Endothelial cell of umbilical vein (primary cell): ENCODE results near the gene SHC1. TPM values are rescaled to one million over a fixed set of nuclear protein-coding genes. Genes with fewer than 3 reads are reported as not detected.
A peak's percentile ranks its signal among the peaks of the same experiment; 100 is the strongest.

ENCODE experiments used
- BruUV-seq: library from RNA; stranded (reverse); fragments of 400-500 nt; replicated peaks from 2 replicates; lab custom pipeline; 2021; lab: Mats Ljungman, UMichigan
- CTCF ChIA-PET: fragments of 300-600, 350-600 bp; sonication (Branson Sonifier 250); formaldehyde crosslinking; loops from one replicate; lab custom pipeline; 2021; ENCODE audit warnings: antibody characterized with exemption, inconsistent platforms; lab: Charles Lee
- POLR2A ChIA-PET: fragments of 300-600, 350-600 bp; sonication (Branson Sonifier 250); formaldehyde crosslinking; loops from one replicate; lab custom pipeline; 2021; ENCODE audit warnings: antibody characterized with exemption, inconsistent platforms; lab: Charles Lee
- DNase-seq: peaks from one replicate; pipeline ENCODE4 v3.0.0-alpha.2; 2011; ENCODE audit warnings: low read depth, low spot score
- FAIRE-seq: peaks from 2 replicates; lab custom pipeline; 2011; peaks lifted over from hg19 to GRCh38; lab: Jason Lieb, UNC
- H2AFZ ChIP-seq: 2 replicates; pipeline ENCODE4 v1.6.0; 2012; ENCODE audit warnings: low read depth, low read length, control low read depth, inconsistent platforms
- H3K27ac ChIP-seq: 2 replicates; pipeline ENCODE4 v1.5.1; 2011; ENCODE audit warnings: low read depth, mild to moderate bottlenecking, control low read depth, low read length, moderate library complexity; ENCODE audit not compliant: insufficient read depth
- H3K27me3 ChIP-seq, 2 experiments: 2 replicates each; pipeline versions ENCODE4 v1.6.0 to v1.6.1; 2011; ENCODE audit warnings: low read length in 2 of 2, mixed read lengths in 1 of 2; ENCODE audit not compliant: control insufficient read depth in 2 of 2, insufficient read depth in 2 of 2
- H3K36me3 ChIP-seq, 2 experiments: 2 replicates in 1 of 2; 3 replicates in 1 of 2; pipeline ENCODE4 v1.5.1; 2011; ENCODE audit warnings: low read length in 2 of 2, mild to moderate bottlenecking in 1 of 2, moderate library complexity in 1 of 2; ENCODE audit not compliant: control insufficient read depth in 2 of 2, insufficient read depth in 2 of 2; ENCODE audit errors: extremely low read depth in 1 of 2
- H3K4me1 ChIP-seq: 3 replicates; pipeline ENCODE4 v1.5.1; 2011; ENCODE audit warnings: mild to moderate bottlenecking, low read length; ENCODE audit not compliant: control insufficient read depth, insufficient read depth; ENCODE audit errors: extremely low read depth
- H3K4me2 ChIP-seq: 2 replicates; pipeline ENCODE4 v1.6.1; 2011; ENCODE audit warnings: low read length, control low read depth, mixed read lengths; ENCODE audit not compliant: insufficient read depth
- H3K4me3 ChIP-seq, 3 experiments: fragments of 200-600 bp in 1 of 3; sonication (generic), shearing (Covaris generic) in 1 of 3; replicated peaks in 1 of 3; 2 replicates each; pipeline ENCODE4 v1.5.1; 2011 to 2016; ENCODE audit warnings: control low read depth in 3 of 3, low read length in 3 of 3, mild to moderate bottlenecking in 2 of 3, inconsistent platforms in 1 of 3, low read depth in 1 of 3, moderate library complexity in 1 of 3; ENCODE audit not compliant: insufficient read depth in 1 of 3
- H3K79me2 ChIP-seq: 2 replicates; pipeline ENCODE4 v1.6.0; 2012; ENCODE audit warnings: low read length, inconsistent platforms; ENCODE audit not compliant: control insufficient read depth, insufficient read depth
- H3K9ac ChIP-seq: replicated peaks from 2 replicates; pipeline ENCODE3; 2011; ENCODE audit warnings: low read length, control low read depth; ENCODE audit not compliant: insufficient read depth; ENCODE audit errors: extremely low read depth
- H3K9me1 ChIP-seq: replicated peaks from 3 replicates; pipeline ENCODE4 v1.6.0; 2011; ENCODE audit warnings: mild to moderate bottlenecking, low read length; ENCODE audit not compliant: control insufficient read depth, insufficient read depth; ENCODE audit errors: extremely low read depth
- H3K9me3 ChIP-seq: replicated peaks from 2 replicates; pipeline ENCODE4 v1.5.1; 2012; ENCODE audit warnings: low read length, inconsistent platforms; ENCODE audit not compliant: control insufficient read depth, insufficient read depth
- H4K20me1 ChIP-seq: replicated peaks from 2 replicates; pipeline ENCODE3; 2011; ENCODE audit warnings: mild to moderate bottlenecking, low read length; ENCODE audit not compliant: control insufficient read depth, insufficient read depth; ENCODE audit errors: extremely low read depth
- MYC ChIP-seq: IDR thresholded peaks from one replicate; pipeline ENCODE4 v1.6.1; 2011; ENCODE audit warnings: mild to moderate bottlenecking, low read depth, low read length
- POLR2A ChIP-seq: IDR thresholded peaks from 2 replicates; pipeline ENCODE4 v1.6.1; 2012; ENCODE audit warnings: low read depth, mild to moderate bottlenecking, control low read depth, low read length
- POLR2AphosphoS5 ChIP-seq: IDR thresholded peaks from 2 replicates; pipeline ENCODE4 v1.6.1; 2012; ENCODE audit warnings: low read depth, mild to moderate bottlenecking, control low read depth, low read length, moderate library complexity; ENCODE audit not compliant: insufficient read depth
- dilution Hi-C: fragments of 300-500 bp; cut with MboI; formaldehyde crosslinking; loops from one replicate; pipeline ENCODE4 v1.15.0; 2019; ENCODE audit warnings: low sequenced_read_pairs; ENCODE audit not compliant: extremely low pct_ligation_motif_present
- intact Hi-C: fragments of 100-400 bp; cut with micrococcal nuclease; formaldehyde crosslinking; loops from one replicate; pipeline ENCODE4 v1.10.0; 2022
- polyA plus RNA-seq, 4 experiments: library from polyadenylated mRNA; depleted of rRNA in 3 of 4; stranded (reverse) in 3 of 4; unstranded in 1 of 4; fragments of >200 nt; gene quantifications; 2 replicates each; pipeline versions ENCODE4 v1.2.1 to v1.2.3, GENCODE V29; 2011 to 2012; ENCODE audit warnings: missing spikeins in 1 of 4
- total RNA-seq: library from RNA; stranded (reverse); gene quantifications from 2 replicates; pipeline ENCODE4 v1.2.3, GENCODE V29; 2021
- TF ChIP-seq, protein P1 (sequence below), 2 donors: IDR thresholded peaks; 1 replicate in 1 of 2; 2 replicates in 1 of 2; pipeline ENCODE4 v1.5.1; 2011; ENCODE audit warnings: low read length in 2 of 2, mild to moderate bottlenecking in 2 of 2, moderate library complexity in 2 of 2, control low read depth in 1 of 2, inconsistent platforms in 1 of 2, low read depth in 1 of 2; ENCODE audit not compliant: insufficient read depth in 1 of 2; ENCODE audit errors: extremely low read depth in 1 of 2

The SHC1 gene
- total and polyA plus RNA-seq, 2 donors (not counting 3 experiments of a cell fraction or from before 2014, with no cell fraction given) = 316 to 324 TPM

DNA sequence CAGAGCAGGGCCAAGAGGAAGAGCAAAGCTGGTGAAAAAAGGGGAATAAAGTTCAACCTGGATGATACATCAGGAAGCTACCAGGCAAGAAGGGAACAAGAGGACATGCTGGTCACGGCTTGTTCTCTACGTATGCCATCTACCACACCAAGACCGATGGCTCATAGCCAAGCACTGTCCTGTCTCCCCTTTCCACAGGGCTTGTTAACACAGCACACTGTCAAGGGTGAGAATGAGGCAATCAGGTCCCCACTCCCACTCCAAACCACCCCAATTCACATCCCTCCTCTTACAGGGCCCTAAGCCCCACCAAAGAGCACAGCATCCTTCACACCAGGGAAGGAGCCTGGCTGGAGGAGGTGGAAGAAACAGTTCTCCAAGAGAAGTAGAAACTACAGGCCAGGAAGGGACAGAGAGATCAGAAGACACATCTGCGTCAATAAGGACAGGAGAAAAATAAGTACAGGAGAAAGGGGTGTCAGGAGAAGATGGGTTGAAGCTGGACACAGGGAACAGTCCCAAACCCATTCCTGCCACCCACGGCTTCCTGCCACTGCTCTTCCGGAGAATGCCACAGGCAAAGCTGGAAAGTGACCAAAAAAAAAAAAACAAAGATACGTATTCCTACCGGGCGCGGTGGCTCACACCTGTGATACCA, 923 bp upstream of the SHC1 start:
- H3K4me3 ChIP-seq = peak overlapping the region in 1 of 3 experiments; percentile 33
- POLR2A ChIA-PET = interaction anchor here (1.0 to 2.7 kb wide), 5 partner anchors 11 to 46 kb away, joined by 3 to 24 read pairs (median 4); partner anchors contain the start of genes PBXIP1 and PYGO2
- H3K27ac ChIP-seq = peak overlapping the region; percentile 99
- H3K27me3 ChIP-seq = no peaks in the 10 kb centered on the region
- H3K4me2 ChIP-seq = peak overlapping the region; percentile 80
- H3K9me3 ChIP-seq = no peaks in the 10 kb centered on the region
- FAIRE-seq (no peak), DNase-seq (no peak)
- peaks cover 57% of the 10 kb centered on the region for H3K79me2 ChIP-seq
- intact Hi-C loops = loop anchor here (5.0 to 10.0 kb wide), 2 partner anchors 156 to 487 kb away; partner anchors contain the start of gene EFNA1
- no peaks in the 10 kb centered on the region for H4K20me1 ChIP-seq
- H3K4me1 ChIP-seq = peaks cover 60% of the 10 kb centered on the region
- dilution Hi-C loops = no loop called here
- H2AFZ ChIP-seq = no peak overlapping the region
- CTCF ChIA-PET = interaction anchor here (0.8 to 8.5 kb wide), 15 partner anchors 10 to 120 kb away, joined by 3 to 81 read pairs (median 5); partner anchors contain the start of genes ADAM15, LENEP, PBXIP1 and PMVK
- BruUV-seq = no TSS peak
- TF ChIP-seq POLR2AphosphoS5 (no peak), POLR2A (peak; percentile 65)
- no peaks in the 10 kb centered on the region for H3K9me1 ChIP-seq
- H3K9ac ChIP-seq = peak overlapping the region; percentile 92
- H3K36me3 ChIP-seq = peaks cover 2 to 7% of the 10 kb centered on the region in 2 experiments

DNA sequence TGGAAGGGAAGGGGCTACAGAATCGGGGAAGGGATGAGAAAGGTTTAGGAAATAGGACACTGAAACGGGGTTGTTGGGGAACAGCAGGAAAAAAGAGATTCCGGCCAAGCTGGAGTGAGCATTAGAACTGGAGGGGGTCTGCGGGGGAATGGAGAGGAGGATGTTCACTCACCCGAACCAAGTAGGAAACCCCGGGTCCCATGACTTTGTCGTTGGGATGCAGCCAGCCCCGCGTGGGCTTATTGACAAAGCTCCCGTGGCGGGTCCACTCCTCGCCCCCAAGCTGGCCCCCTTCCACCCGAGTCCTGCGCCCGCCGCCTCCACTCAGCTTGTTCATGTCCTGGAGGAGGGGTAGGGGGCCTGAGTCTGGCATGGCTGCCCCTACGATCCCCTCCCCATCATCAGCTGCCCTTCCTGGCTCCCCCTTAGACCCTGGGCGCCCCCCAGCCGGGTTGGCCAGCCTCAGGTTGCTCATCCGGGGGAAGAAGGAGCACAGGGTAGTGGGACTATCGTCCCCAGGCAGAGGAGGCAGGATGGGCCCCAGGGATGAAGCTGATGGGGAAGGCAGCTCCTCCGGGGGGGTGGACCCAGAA, 591 bp downstream of the SHC1 start:
- CTCF ChIA-PET = interaction anchor here (1.0 to 8.5 kb wide), 9 partner anchors 9 to 115 kb away, joined by 3 to 81 read pairs (median 17); partner anchors contain the start of genes ADAM15, LENEP, PBXIP1 and PYGO2
- H3K9ac ChIP-seq = peak overlapping the region; percentile 57
- H3K9me1 ChIP-seq = no peaks in the 10 kb centered on the region
- peak; percentile 49 for TF ChIP-seq POLR2AphosphoS5
- TF ChIP-seq POLR2A = peak; percentile 63
- no peak for TF ChIP-seq MYC
- TF ChIP-seq, protein P1, sequence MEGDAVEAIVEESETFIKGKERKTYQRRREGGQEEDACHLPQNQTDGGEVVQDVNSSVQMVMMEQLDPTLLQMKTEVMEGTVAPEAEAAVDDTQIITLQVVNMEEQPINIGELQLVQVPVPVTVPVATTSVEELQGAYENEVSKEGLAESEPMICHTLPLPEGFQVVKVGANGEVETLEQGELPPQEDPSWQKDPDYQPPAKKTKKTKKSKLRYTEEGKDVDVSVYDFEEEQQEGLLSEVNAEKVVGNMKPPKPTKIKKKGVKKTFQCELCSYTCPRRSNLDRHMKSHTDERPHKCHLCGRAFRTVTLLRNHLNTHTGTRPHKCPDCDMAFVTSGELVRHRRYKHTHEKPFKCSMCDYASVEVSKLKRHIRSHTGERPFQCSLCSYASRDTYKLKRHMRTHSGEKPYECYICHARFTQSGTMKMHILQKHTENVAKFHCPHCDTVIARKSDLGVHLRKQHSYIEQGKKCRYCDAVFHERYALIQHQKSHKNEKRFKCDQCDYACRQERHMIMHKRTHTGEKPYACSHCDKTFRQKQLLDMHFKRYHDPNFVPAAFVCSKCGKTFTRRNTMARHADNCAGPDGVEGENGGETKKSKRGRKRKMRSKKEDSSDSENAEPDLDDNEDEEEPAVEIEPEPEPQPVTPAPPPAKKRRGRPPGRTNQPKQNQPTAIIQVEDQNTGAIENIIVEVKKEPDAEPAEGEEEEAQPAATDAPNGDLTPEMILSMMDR (IDR thresholded peaks at IDR 0.05; ENCODE audit: extremely low read depth in 1 of 2, insufficient read depth in 1 of 2, low read depth in 1 of 2, low read length in 2 of 2) = no peak
- no peaks in the 10 kb centered on the region for H3K27me3 ChIP-seq
- H3K4me3 ChIP-seq = peak overlapping the region; percentile 64 to 78 (median 70)
- no peaks in the 10 kb centered on the region for H4K20me1 ChIP-seq
- H3K9me3 ChIP-seq = no peaks in the 10 kb centered on the region
- POLR2A ChIA-PET = interaction anchor here (0.9 to 1.6 kb wide), 3 partner anchors 9 to 24 kb away, joined by 3 to 10 read pairs (median 4); partner anchors contain the start of gene PYGO2
- dilution Hi-C loops (no loop called here), intact Hi-C loops (loop anchor here (1.0 to 10.0 kb wide), 3 partner anchors 9 to 485 kb away; partner anchors contain the start of genes EFNA1 and PYGO2)
- peaks cover 66% of the 10 kb centered on the region for H3K4me1 ChIP-seq
- peak overlapping the region; percentile 80 for H3K4me2 ChIP-seq
- H3K79me2 ChIP-seq = peaks cover 53% of the 10 kb centered on the region
- no peak overlapping the region for H2AFZ ChIP-seq
- peaks cover 13 to 20% of the 10 kb centered on the region in 2 experiments for H3K36me3 ChIP-seq
- DNase-seq (no peak), FAIRE-seq (no peak)
- BruUV-seq = TSS peak; percentile 1
- H3K27ac ChIP-seq = peak overlapping the region; percentile 99
